GM12873 (cell line): ENCODE data around the gene BAAT.

Source experiments
- TF ChIP-seq, protein P1 (sequence below): IDR thresholded peaks from 2 replicates; pipeline ENCODE4 v1.5.1; 2012; ENCODE audit warnings: low read depth, mild to moderate bottlenecking, moderate library complexity, low read length, control low read depth; ENCODE audit not compliant: insufficient read depth; ENCODE audit errors: missing control alignments

Gene BAAT

DNA sequence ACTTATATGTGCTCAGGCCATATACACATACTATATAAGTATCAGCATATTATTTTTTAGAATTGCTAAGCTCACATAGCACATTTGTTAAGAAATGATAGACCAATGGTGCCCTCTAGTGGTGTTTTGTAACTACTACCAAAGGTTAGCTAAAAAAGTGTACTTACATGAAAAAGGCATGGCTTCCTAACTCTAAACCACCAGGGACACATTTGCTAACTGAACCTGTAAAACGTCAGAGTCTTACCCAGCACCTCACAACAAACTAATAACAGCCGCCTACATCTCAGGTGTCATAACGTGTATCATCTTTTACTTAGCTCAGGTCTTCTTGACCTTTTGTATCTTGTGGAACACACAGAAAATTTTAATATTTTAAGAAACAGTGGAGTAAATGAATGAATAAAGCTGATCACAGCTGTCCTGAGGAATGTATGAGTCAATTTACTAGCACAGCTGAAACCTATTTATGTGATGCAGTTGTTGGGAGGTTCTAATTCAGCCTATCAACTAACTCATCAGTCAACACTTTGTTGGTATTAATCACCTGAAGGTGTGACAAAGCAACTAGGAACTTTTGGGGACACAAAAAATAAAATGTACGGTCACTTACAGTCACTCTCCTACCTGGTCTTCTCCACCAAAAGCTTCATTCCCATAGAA lies 72.9 kb downstream of the BAAT start:
- TF ChIP-seq, protein P1, sequence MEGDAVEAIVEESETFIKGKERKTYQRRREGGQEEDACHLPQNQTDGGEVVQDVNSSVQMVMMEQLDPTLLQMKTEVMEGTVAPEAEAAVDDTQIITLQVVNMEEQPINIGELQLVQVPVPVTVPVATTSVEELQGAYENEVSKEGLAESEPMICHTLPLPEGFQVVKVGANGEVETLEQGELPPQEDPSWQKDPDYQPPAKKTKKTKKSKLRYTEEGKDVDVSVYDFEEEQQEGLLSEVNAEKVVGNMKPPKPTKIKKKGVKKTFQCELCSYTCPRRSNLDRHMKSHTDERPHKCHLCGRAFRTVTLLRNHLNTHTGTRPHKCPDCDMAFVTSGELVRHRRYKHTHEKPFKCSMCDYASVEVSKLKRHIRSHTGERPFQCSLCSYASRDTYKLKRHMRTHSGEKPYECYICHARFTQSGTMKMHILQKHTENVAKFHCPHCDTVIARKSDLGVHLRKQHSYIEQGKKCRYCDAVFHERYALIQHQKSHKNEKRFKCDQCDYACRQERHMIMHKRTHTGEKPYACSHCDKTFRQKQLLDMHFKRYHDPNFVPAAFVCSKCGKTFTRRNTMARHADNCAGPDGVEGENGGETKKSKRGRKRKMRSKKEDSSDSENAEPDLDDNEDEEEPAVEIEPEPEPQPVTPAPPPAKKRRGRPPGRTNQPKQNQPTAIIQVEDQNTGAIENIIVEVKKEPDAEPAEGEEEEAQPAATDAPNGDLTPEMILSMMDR: peak; percentile 59

DNA sequence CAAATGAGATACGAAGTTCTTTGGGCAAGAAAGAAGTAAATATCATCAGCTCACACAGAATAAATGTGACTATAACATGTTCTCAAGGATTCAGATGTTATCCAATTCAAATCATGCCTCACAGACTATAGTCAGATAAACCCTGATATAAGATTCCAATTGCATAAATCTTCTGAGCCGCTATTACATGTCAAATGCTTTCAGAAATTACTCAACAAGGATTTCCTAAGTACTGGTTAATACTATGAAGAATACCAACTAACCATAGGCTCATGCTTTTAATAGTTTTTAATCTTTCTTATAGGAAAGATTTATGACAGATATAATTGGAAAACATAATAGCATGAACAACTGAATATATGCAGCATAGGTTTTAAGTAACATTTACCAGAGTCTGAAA lies 73.6 kb downstream of the BAAT start:
- TF ChIP-seq, protein P1: no peak
